GM12878 (cell line): ENCODE data around the gene HADHA. TPM values are rescaled to one million over a fixed set of nuclear protein-coding genes. Genes with fewer than 3 reads are reported as not detected.

Source experiments
- ATAC-seq: fragments of 200-7000 bp; cut with Tn5 transposase; 3 replicates; pipeline ENCODE4 v1.9.1; 2020; ENCODE audit warnings: mild to moderate bottlenecking, moderate library complexity
- BruUV-seq: library from RNA; stranded (reverse); fragments of 400-500 nt; replicated peaks from 2 replicates; lab custom pipeline; 2021; lab: Mats Ljungman, UMichigan
- CTCF ChIA-PET: fragments of 300-600 bp; sonication (Branson Sonifier 250); formaldehyde crosslinking; extraction: SDS; loops from one replicate; lab custom pipeline; 2021; ENCODE audit warnings: inconsistent platforms; lab: Yijun Ruan, JAX
- POLR2A ChIA-PET: fragments of 350-600 bp; formaldehyde crosslinking; extraction: SDS; loops from one replicate; lab custom pipeline; 2021; ENCODE audit warnings: inconsistent platforms; lab: Charles Lee
- RAD21 ChIA-PET: fragments of 300-600 bp; sonication (Branson Sonifier 250); formaldehyde crosslinking; loops from one replicate; lab custom pipeline; 2023; ENCODE audit warnings: antibody characterized with exemption; ENCODE audit not compliant: unreplicated experiment; lab: Charles Lee
- SMC1A ChIA-PET: fragments of 300-600 bp; sonication (Branson Sonifier 250); formaldehyde crosslinking; loops from one replicate; lab custom pipeline; 2023; ENCODE audit not compliant: unreplicated experiment, uncharacterized antibody; lab: Charles Lee
- DNase-seq: peaks from one replicate; pipeline ENCODE4 v3.0.0-alpha.2; 2011; ENCODE audit warnings: low read depth, low spot score
- FAIRE-seq: peaks from 3 replicates; lab custom pipeline; 2011; peaks lifted over from hg19 to GRCh38; lab: Jason Lieb, UNC
- H2AFZ ChIP-seq: 2 replicates; pipeline ENCODE4 v1.6.0; 2011; ENCODE audit warnings: low read depth, low read length, control low read depth; ENCODE audit not compliant: control insufficient read depth
- H3K27ac ChIP-seq: 2 replicates; pipeline ENCODE4 v1.5.1; 2011; ENCODE audit warnings: control low read depth; ENCODE audit not compliant: control insufficient read depth, insufficient read depth
- H3K27me3 ChIP-seq, 2 experiments: replicated peaks in 1 of 2; 2 replicates each; pipeline versions ENCODE4 v1.6.0 to v1.6.1; 2011; ENCODE audit warnings: low read length in 1 of 2; ENCODE audit not compliant: control insufficient read depth in 2 of 2, insufficient read depth in 2 of 2
- H3K36me3 ChIP-seq, 2 experiments: 2 replicates each; pipeline ENCODE4 v1.5.1; 2011; ENCODE audit warnings: low read length in 1 of 2; ENCODE audit not compliant: control insufficient read depth in 2 of 2, insufficient read depth in 2 of 2
- H3K4me1 ChIP-seq: 2 replicates; pipeline ENCODE4 v1.6.1; 2011; ENCODE audit warnings: mild to moderate bottlenecking, low read length, moderate library complexity, mixed read lengths; ENCODE audit not compliant: control insufficient read depth, insufficient read depth
- H3K4me2 ChIP-seq: 2 replicates; pipeline ENCODE4 v1.6.0; 2011; ENCODE audit warnings: control low read depth; ENCODE audit not compliant: control insufficient read depth, insufficient read depth
- H3K4me3 ChIP-seq: fragments of 200-600 bp; sonication (generic); 2 replicates; pipeline ENCODE4 v1.5.1; 2016
- H3K79me2 ChIP-seq: 2 replicates; pipeline ENCODE4 v1.6.0; 2011; ENCODE audit warnings: low read length; ENCODE audit not compliant: control insufficient read depth, insufficient read depth
- H3K9ac ChIP-seq: 2 replicates; pipeline ENCODE4 v1.8.0; 2011; ENCODE audit warnings: low read length, control low read depth, mixed read lengths; ENCODE audit not compliant: control insufficient read depth, insufficient read depth
- H3K9me3 ChIP-seq: replicated peaks from 3 replicates; pipeline ENCODE4 v1.5.1; 2011; ENCODE audit warnings: mild to moderate bottlenecking, low read length; ENCODE audit not compliant: control insufficient read depth, insufficient read depth
- H4K20me1 ChIP-seq: 2 replicates; pipeline ENCODE4 v1.6.0; 2011; ENCODE audit not compliant: control insufficient read depth, insufficient read depth
- ASH2L ChIP-seq: fragments of 300-600, 200-600 bp; sonication (generic); IDR thresholded peaks from 2 replicates; pipeline ENCODE4 v1.6.1; 2017; ENCODE audit warnings: low read depth, mild to moderate bottlenecking, borderline replicate concordance
- BMI1 ChIP-seq: fragments of 450-650 bp; IDR thresholded peaks from 2 replicates; pipeline ENCODE4 v1.6.1; 2016; ENCODE audit warnings: mild to moderate bottlenecking, moderate library complexity, borderline replicate concordance
- CHD1 ChIP-seq: IDR thresholded peaks from 2 replicates; pipeline ENCODE4 v1.6.1; 2012; ENCODE audit warnings: low read depth, low read length, improper control_type of control experiment
- GABPA ChIP-seq: IDR thresholded peaks from 2 replicates; pipeline ENCODE4 v1.6.1; 2014; ENCODE audit warnings: antibody characterized with exemption, low read depth, mild to moderate bottlenecking, inconsistent platforms
- IRF3 ChIP-seq: fragments of 450-650 bp; IDR thresholded peaks from 2 replicates; pipeline ENCODE4 v1.6.1; 2014; ENCODE audit warnings: mild to moderate bottlenecking
- JUNB ChIP-seq: IDR thresholded peaks from 2 replicates; pipeline ENCODE4 v1.6.1; 2016; ENCODE audit warnings: antibody characterized with exemption, mild to moderate bottlenecking
- MEF2A ChIP-seq: IDR thresholded peaks from 2 replicates; pipeline ENCODE4 v1.6.1; 2011; ENCODE audit warnings: low read depth, mild to moderate bottlenecking, low read length, moderate library complexity; ENCODE audit not compliant: insufficient read depth
- MTA3 ChIP-seq: IDR thresholded peaks from 2 replicates; pipeline ENCODE4 v1.6.1; 2012; ENCODE audit warnings: low read length, inconsistent platforms, borderline replicate concordance
- NR2F1 ChIP-seq: fragments of 450-650 bp; conservative IDR thresholded peaks from 2 replicates; pipeline ENCODE4 v1.6.1; 2017; ENCODE audit warnings: mild to moderate bottlenecking
- NRF1 ChIP-seq: conservative IDR thresholded peaks from 2 replicates; pipeline ENCODE4 v1.6.1; 2011; ENCODE audit warnings: mild to moderate bottlenecking, low read depth, low read length, improper control_type of control experiment
- RELA ChIP-seq: fragments of 450-650 bp; IDR thresholded peaks from 2 replicates; pipeline ENCODE4 v1.8.0; 2014; ENCODE audit warnings: borderline replicate concordance; ENCODE audit not compliant: partially characterized antibody
- ZNF687 ChIP-seq: fragments of 450-650 bp; IDR thresholded peaks from 2 replicates; pipeline ENCODE4 v1.6.1; 2017; ENCODE audit warnings: mild to moderate bottlenecking, moderate library complexity
- ZSCAN29 ChIP-seq: fragments of 450-650 bp; IDR thresholded peaks from 2 replicates; pipeline ENCODE4 v1.6.1; 2017; ENCODE audit warnings: mild to moderate bottlenecking, moderate library complexity
- WGBS: methylation state at CpG from one replicate; pipeline ENCODE4 v1.1.6; 2016; ENCODE audit warnings: low lambda C conversion rate; ENCODE audit not compliant: insufficient replicate concordance, insufficient coverage; ENCODE audit errors: missing lambda C conversion rate; 5-methylcytosine and 5-hydroxymethylcytosine counted together
- in situ Hi-C: fragments of 300-500 bp; cut with MboI; formaldehyde crosslinking; loops from 9 replicates; pipeline ENCODE4 v1.14.3; 2018; ENCODE audit warnings: mixed read lengths
- intact Hi-C: fragments of 100-400 bp; cut with micrococcal nuclease; formaldehyde crosslinking; loops from one replicate; pipeline ENCODE4 v1.14.2; 2022; ENCODE audit not compliant: unreplicated experiment
- polyA plus RNA-seq, 11 experiments: library from polyadenylated mRNA; depleted of rRNA in 4 of 11; unstranded in 6 of 11; stranded (reverse) in 5 of 11; fragments of >200 nt; fragmentation: Nextera tagmentation in 4 of 11; fragmentation: Illumina TruSeq in 1 of 11; extraction: Ambion mirVana in 4 of 11; extraction: Trizol in 1 of 11; gene quantifications; 1 replicate in 1 of 11; 2 replicates in 10 of 11; pipeline versions ENCODE4 v1.2.1 to v1.2.3, GENCODE V29; 2011 to 2016; ENCODE audit warnings: inconsistent platforms in 2 of 11, missing spikeins in 2 of 11, low read depth in 1 of 11
- total RNA-seq, 4 experiments: library from RNA; depleted of rRNA in 3 of 4; stranded (reverse); fragments of >200 nt in 3 of 4; fragmentation: Illumina TruSeq in 1 of 4; extraction: Trizol in 1 of 4; gene quantifications; 2 replicates each; pipeline versions ENCODE4 v1.2.1 to v1.2.3, GENCODE V29; 2013 to 2021

HADHA gene
- total and polyA plus RNA-seq, 10 of the 15 experiments (the other 5 are each of a cell fraction or from before 2014, with no cell fraction given) = 109 to 207 (median 165) TPM

GRCh38 chr2:26270373-26270772 is 25.9 kb upstream of the HADHA start:
- H3K27ac ChIP-seq = peak overlapping the region; percentile 72
- SMC1A ChIA-PET = interaction anchor here (0.6 to 6.1 kb wide), 8 partner anchors 9 to 271 kb away, joined by 3 to 71 read pairs (median 4); partner anchors contain the start of genes HADHA and HADHB

GRCh38 chr2:26269571-26270158 is 25.2 kb upstream of the HADHA start:
- no peak overlapping the region for H3K4me3 ChIP-seq
- ChIA-PET POLR2A (interaction anchor here (0.5 to 2.3 kb wide), 5 partner anchors 22 to 1059 kb away, joined by 3 to 12 read pairs (median 6); partner anchors contain the start of genes HADHA and HADHB), RAD21 (interaction anchor here (0.8 to 3.7 kb wide), 2 partner anchors 25 to 76 kb away, joined by 3 to 41 read pairs; partner anchors contain the start of genes HADHA and HADHB), SMC1A (interaction anchor here (0.8 to 6.1 kb wide), 8 partner anchors 9 to 48 kb away, joined by 3 to 71 read pairs (median 4); partner anchors contain the start of genes HADHA and HADHB), CTCF (interaction anchor here (0.5 to 2.0 kb wide), 6 partner anchors 8 to 148 kb away, joined by 3 to 12 read pairs (median 4); partner anchors contain the start of gene HADHB)
- H3K4me1 ChIP-seq = peaks cover 6% of the 10 kb centered on the region
- intact Hi-C loops = no loop called here
- peaks cover 0 to 6% of the 10 kb centered on the region in 2 experiments; a peak in 3 of 4 replicates for H3K36me3 ChIP-seq
- no peak overlapping the region for H2AFZ ChIP-seq
- 34% methylated on average over 6 of the region's 6 CpGs for WGBS
- no peaks in the 10 kb centered on the region for H3K9me3 ChIP-seq
- FAIRE-seq = peak; percentile 65
- H3K9ac ChIP-seq = no peak overlapping the region
- DNase-seq = no peak
- H4K20me1 ChIP-seq = no peaks in the 10 kb centered on the region
- H3K27ac ChIP-seq = peak overlapping the region; percentile 72
- peak overlapping the region; percentile 73 for H3K4me2 ChIP-seq
- BruUV-seq = no TSS peak
- no peaks in the 10 kb centered on the region for H3K27me3 ChIP-seq
- in situ Hi-C loops = no loop called here
- ATAC-seq = peak; percentile 92
- no peaks in the 10 kb centered on the region for H3K79me2 ChIP-seq
- peak; percentile 53 for TF ChIP-seq JUNB
- peak; percentile 57; the same call in 1 of the 2 replicates for TF ChIP-seq MEF2A
- no peak; the same call in 1 of the 2 replicates for TF ChIP-seq NR2F1
- TF ChIP-seq RELA = no peak
- TF ChIP-seq NRF1 = no peak
- no peak for TF ChIP-seq MTA3
- TF ChIP-seq IRF3 = no peak
- 0 out of 2 replicates have a peak, but pooled peaks have one; percentile 25 for TF ChIP-seq ZNF687

More at GRCh38 chr2:26270373-26270772, 25.9 kb upstream of the HADHA start:
- Histone ChIP-seq H4K20me1 (no peaks in the 10 kb centered on the region), H3K9me3 (no peaks in the 10 kb centered on the region), H3K4me1 (peaks cover 6% of the 10 kb centered on the region), H3K79me2 (no peaks in the 10 kb centered on the region), H3K9ac (no peak overlapping the region), H3K4me2 (peak overlapping the region; percentile 34; the same call in 1 of the 2 replicates), H3K36me3 (peaks cover 0 to 6% of the 10 kb centered on the region in 2 experiments), H2AFZ (no peak overlapping the region), H3K27me3 (no peaks in the 10 kb centered on the region), H3K4me3 (no peak overlapping the region)
- intact Hi-C loops = no loop called here
- RAD21 ChIA-PET = interaction anchor here (0.8 to 3.7 kb wide), 2 partner anchors 25 to 75 kb away, joined by 3 to 41 read pairs; partner anchors contain the start of genes HADHA and HADHB
- DNase-seq (no peak), ATAC-seq (peak; percentile 76), FAIRE-seq (no peak)
- CTCF ChIA-PET = interaction anchor here (0.6 to 2.0 kb wide), 6 partner anchors 9 to 472 kb away, joined by 3 to 12 read pairs (median 4); partner anchors contain the start of gene HADHB
- TF ChIP-seq CHD1 (no peak), BMI1 (no peak), ZSCAN29 (no peak), JUNB (peak; percentile 42), RELA (no peak), ASH2L (no peak), GABPA (no peak)
- BruUV-seq = no TSS peak
- POLR2A ChIA-PET = interaction anchor here (0.5 to 2.3 kb wide), 7 partner anchors 15 to 1060 kb away, joined by 3 to 12 read pairs (median 5); partner anchors contain the start of genes HADHA and HADHB
- in situ Hi-C loops = no loop called here
